Measurements from ENCODE around the gene CATSPERD. TPM values are rescaled to one million over a fixed set of nuclear protein-coding genes. Genes with fewer than 3 reads are reported as not detected.
A peak's percentile ranks its signal among the peaks of the same experiment; 100 is the strongest.

The CATSPERD gene
- total and polyA plus RNA-seq, 9 of the 15 experiments (the other 6 are each of a cell fraction or from before 2014, with no cell fraction given) = not detected

- Histone ChIP-seq H3K36me3 (ENCODE audit: control insufficient read depth, insufficient read depth, low read length) (peaks cover 44% of the 10 kb centered on the region), H3K9me1 (ENCODE audit: control insufficient read depth, insufficient read depth, low read length) (no peaks in the 10 kb centered on the region), H3K4me1 (replicated peaks in 1 of 2; ENCODE audit: control insufficient read depth in 2 of 2, insufficient read depth in 2 of 2, low read length in 2 of 2) (peaks cover 4 to 42% of the 10 kb centered on the region in 2 experiments; a peak in 3 of 5 replicates), H3K27me3 (ENCODE audit: control insufficient read depth in 2 of 2, insufficient read depth in 2 of 2, low read length in 2 of 2) (no peaks in the 10 kb centered on the region), H3K4me2 (ENCODE audit: insufficient read depth, low read length) (peak within 1 kb of the TSS; percentile 98), H3K9me3 (replicated peaks; ENCODE audit: control insufficient read depth, insufficient read depth, low read depth, low read length) (no peaks in the 10 kb centered on the region), H3K9ac (ENCODE audit: insufficient read depth in 1 of 2, low read depth in 2 of 2, low read length in 2 of 2) (peak within 1 kb of the TSS; percentile 99), H2AFZ (ENCODE audit: low read depth, low read length) (peak within 1 kb of the TSS; percentile 96), H3K79me2 (ENCODE audit: control insufficient read depth, insufficient read depth, low read length) (peaks cover 21% of the 10 kb centered on the region), H3K27ac (ENCODE audit: extremely low read depth, low read depth, low read length) (peak within 1 kb of the TSS; percentile 100), H3K4me3 (peak within 1 kb of the TSS; percentile 65), H4K20me1 (replicated peaks; ENCODE audit: control insufficient read depth, insufficient read depth, low read length) (0 out of 2 replicates have a peak, but pooled peaks cover 10% of the 10 kb centered on the region)
- ATAC-seq (peak; percentile 97), DNase-seq (ENCODE audit: extremely low read depth in 1 of 4, low spot score in 3 of 4) (peak; percentile 95 to 99 (median 98)), FAIRE-seq (peak; percentile 100)
- in situ Hi-C loops (cut with MboI) = no loop called here
- ChIA-PET POLR2A (interaction anchor here (0.6 to 2.1 kb wide), 35 partner anchors 8 to 207 kb away, joined by 3 to 17 read pairs (median 4); partner anchors contain the start of genes CATSPERD, LONP1, NDUFA11 and RPL36), CTCF (ENCODE audit: low intra/inter-chr PET ratio) (interaction anchor here (0.6 kb wide), 1 partner anchor 1671 kb away, joined by 3 read pairs; no protein-coding TSS in a partner anchor)
- intact Hi-C loops (cut with micrococcal nuclease) = loop anchor here (2.0 kb wide), 2 partner anchors 72 to 100 kb away; partner anchors contain the start of gene RPL36
- BruUV-seq (replicated peaks) = TSS peak; percentile 89
- under 1% methylated on average over 72 of the region's 72 CpGs for WGBS (ENCODE audit: insufficient coverage, low coverage, missing lambda C conversion rate)
- TF ChIP-seq ZBTB26 (CRISPR knock-in tag; IDR thresholded peaks at IDR 0.05) (peak; percentile 89), ZNF707 (CRISPR knock-in tag; conservative IDR thresholded peaks at IDR 0.05) (no peak), HLTF (IDR thresholded peaks at IDR 0.05) (peak; percentile 88; the same call in 1 of the 2 replicates), MGA (IDR thresholded peaks at IDR 0.05) (peak; percentile 97)
Measured at GRCh38 chr19:5790559-5791520, 70.4 kb downstream of the CATSPERD start, which contains the start of gene DUS3L. Gene DUS3L (minus strand): TSS chr19:5791163. CDS start chr19:5791141, 22 bp downstream.

All from K562 (cell line).